ENCODE results near the gene SMAD2. TPM values are rescaled to one million over a fixed set of nuclear protein-coding genes. Genes with fewer than 3 reads are reported as not detected.

The SMAD2 gene
- total and polyA plus RNA-seq, 4 donors, result 62.7 to 183 (median 76.6) TPM

DNA sequence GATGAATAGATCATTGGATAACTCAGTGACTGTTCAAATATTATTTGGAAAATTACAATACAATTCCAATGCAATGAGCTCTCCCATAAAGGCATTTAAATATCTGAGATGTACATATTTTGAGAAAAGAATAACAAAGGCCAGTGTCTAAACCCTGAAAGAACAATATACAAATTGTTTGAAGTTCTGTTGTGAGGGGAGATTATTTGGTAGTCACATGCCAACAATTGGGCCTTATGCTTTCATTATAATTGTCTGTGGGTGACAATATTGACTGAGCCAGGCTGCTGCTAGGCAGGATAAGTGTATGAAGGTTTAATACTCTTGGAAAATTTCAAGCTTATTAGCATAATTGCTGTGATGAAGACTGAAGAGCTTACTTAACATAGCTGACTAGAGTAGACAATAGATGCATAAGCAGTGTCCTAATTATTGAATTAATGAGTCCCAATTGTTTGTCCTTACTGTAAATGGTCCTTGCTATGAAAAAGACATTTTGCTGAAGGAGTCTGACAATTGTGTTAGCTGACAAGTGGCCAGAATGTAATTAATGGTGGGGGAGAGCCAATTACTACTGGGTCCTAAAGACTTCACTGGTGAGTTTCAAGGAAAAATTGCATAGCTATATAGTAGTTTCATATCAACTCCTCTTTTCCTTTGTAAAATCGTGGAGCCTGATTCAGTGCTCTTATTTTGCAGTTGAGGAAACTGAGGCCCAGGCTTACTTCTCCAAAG lies 5.0 kb upstream of the SMAD2 start:
- peaks cover 6% of the 10 kb centered on the region for H3K4me1 ChIP-seq (ENCODE audit: control insufficient read depth, insufficient read depth, low read length)
- no peak overlapping the region for H3K4me3 ChIP-seq (ENCODE audit: low read depth, low read length)
- H3K9me3 ChIP-seq (ENCODE audit: control insufficient read depth, insufficient read depth, low read length), result no peaks in the 10 kb centered on the region
- H3K27me3 ChIP-seq (ENCODE audit: control insufficient read depth, insufficient read depth, low read length), result no peaks in the 10 kb centered on the region
- H3K36me3 ChIP-seq (ENCODE audit: control insufficient read depth, insufficient read depth, low read length), result no peaks in the 10 kb centered on the region
- WGBS (ENCODE audit: insufficient coverage), result 100% methylated on average over 1 of the region's 1 CpG
- DNase-seq (ENCODE audit: low read depth in 4 of 6, low spot score in 6 of 6), result peak in 1 of 6 donors; percentile 46
- H3K27ac ChIP-seq (ENCODE audit: low read depth, low read length), result no peak overlapping the region

DNA sequence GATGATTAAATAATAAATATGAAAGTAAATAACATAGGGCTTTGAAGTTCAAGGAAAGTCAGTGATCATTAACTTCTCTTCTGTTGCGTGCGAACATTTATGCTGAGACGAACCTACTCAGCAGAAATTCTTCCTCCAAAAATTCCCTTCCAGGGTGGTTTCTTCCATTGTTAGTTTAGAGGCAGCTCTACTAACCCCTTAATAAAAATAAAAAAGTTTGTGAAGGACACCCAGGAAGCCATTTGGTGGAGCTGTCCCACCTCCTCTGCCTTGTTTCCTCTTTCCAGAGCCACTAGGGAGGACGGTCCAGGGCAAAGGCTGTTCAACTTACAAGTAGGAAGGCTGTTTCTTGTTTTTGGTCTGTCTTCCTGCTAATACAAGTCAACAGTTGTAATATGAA lies 2.1 kb upstream of the SMAD2 start:
- Histone ChIP-seq H3K27me3 (ENCODE audit: control insufficient read depth, insufficient read depth, low read length) (no peaks in the 10 kb centered on the region), H3K4me1 (ENCODE audit: control insufficient read depth, insufficient read depth, low read length) (peaks cover 6% of the 10 kb centered on the region), H3K36me3 (ENCODE audit: control insufficient read depth, insufficient read depth, low read length) (no peaks in the 10 kb centered on the region), H3K9me3 (ENCODE audit: control insufficient read depth, insufficient read depth, low read length) (no peaks in the 10 kb centered on the region), H3K4me3 (ENCODE audit: low read depth, low read length) (no peak overlapping the region), H3K27ac (ENCODE audit: low read depth, low read length) (no peak overlapping the region)
- no CpG with 5 or more reads among the region's 4 CpGs for WGBS (ENCODE audit: insufficient coverage)
- no peak for DNase-seq (ENCODE audit: low read depth in 4 of 6, low spot score in 6 of 6)

DNA sequence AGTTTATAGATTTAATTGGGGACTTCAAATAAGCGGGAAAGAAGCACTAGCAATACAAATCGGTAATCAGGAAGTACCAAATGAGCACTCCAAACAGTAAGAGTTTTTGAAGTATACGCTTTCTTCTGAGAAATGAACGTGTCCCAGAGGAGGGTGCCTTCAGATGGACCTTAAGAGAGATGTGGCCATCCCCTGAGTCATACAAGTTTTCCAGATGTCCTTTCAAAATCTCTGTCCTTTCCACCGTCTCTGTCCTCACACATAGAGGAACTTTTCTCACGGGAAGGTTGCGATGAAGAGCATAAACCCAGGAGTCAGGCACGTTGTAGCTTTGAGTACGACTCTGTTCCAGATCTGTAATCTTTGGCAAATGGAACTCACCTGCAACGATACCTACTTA lies 1.7 kb upstream of the SMAD2 start:
- no peaks in the 10 kb centered on the region for H3K9me3 ChIP-seq (ENCODE audit: control insufficient read depth, insufficient read depth, low read length)
- no peaks in the 10 kb centered on the region for H3K36me3 ChIP-seq (ENCODE audit: control insufficient read depth, insufficient read depth, low read length)
- H3K27me3 ChIP-seq (ENCODE audit: control insufficient read depth, insufficient read depth, low read length), result no peaks in the 10 kb centered on the region
- 80% methylated on average over 8 of the region's 10 CpGs for whole genome bisulfite sequencing (ENCODE audit: insufficient coverage)
- peaks cover 6% of the 10 kb centered on the region for H3K4me1 ChIP-seq (ENCODE audit: control insufficient read depth, insufficient read depth, low read length)
- no peak overlapping the region for H3K4me3 ChIP-seq (ENCODE audit: low read depth, low read length)
- no peak for DNase-seq (ENCODE audit: low read depth in 4 of 6, low spot score in 6 of 6)
- H3K27ac ChIP-seq (ENCODE audit: low read depth, low read length), result no peak overlapping the region

- Histone ChIP-seq H3K27ac (ENCODE audit: low read depth, low read length) (peak overlapping the region; percentile 84), H3K4me3 (ENCODE audit: low read depth, low read length) (peak overlapping the region; percentile 60), H3K36me3 (ENCODE audit: control insufficient read depth, insufficient read depth, low read length) (no peaks in the 10 kb centered on the region), H3K4me1 (ENCODE audit: control insufficient read depth, insufficient read depth, low read length) (peaks cover 6% of the 10 kb centered on the region), H3K9me3 (ENCODE audit: control insufficient read depth, insufficient read depth, low read length) (no peaks in the 10 kb centered on the region), H3K27me3 (ENCODE audit: control insufficient read depth, insufficient read depth, low read length) (no peaks in the 10 kb centered on the region)
- WGBS (ENCODE audit: insufficient coverage), result 24% methylated on average over 6 of the region's 8 CpGs
- peak in 1 of 6 donors; percentile 49 for DNase-seq (ENCODE audit: low read depth in 4 of 6, low spot score in 6 of 6)
Measured at GRCh38 chr18:47931718-47932103, 1.3 kb upstream of the SMAD2 start.

DNA sequence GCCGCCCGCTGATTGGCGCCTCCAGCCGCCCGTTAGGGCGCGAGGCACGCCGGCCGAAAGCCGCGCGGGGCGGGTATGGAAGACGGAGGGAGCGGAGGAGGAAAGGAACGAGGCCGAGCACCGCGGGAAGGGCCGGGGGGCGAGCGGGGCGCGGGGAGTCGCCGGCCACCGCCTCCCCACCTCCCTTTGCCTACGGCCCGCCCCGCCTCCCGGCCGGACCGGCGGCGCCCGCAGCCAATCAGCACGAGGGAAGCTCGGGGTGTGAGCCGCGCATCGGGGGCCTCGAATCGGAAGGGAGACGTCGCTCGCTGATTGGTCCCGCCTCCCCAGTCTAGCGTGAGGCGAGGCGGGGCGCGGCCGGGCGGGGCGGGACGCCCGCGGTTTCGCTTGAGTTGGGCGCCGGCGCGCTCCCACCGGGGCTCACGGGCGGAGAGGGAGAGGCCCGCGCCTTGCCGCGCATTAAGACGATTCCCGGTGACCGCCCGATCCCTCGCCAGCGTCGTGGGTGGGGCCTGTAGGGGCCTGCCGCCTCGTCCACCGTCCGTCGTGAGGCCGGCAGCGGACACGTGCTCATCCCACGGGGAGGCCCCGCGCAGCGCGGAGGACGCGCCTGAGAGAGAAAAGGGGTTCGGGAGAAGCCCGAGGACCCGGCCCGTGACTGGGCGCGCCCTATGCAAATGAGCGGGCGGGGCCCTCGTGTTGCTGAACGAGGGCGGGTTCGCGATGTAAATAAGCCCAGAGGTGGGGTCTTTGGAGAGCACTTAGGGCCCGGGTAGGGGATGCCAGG lies 665 bp upstream of the SMAD2 start:
- H3K27me3 ChIP-seq (ENCODE audit: control insufficient read depth, insufficient read depth, low read length), result no peaks in the 10 kb centered on the region
- peak overlapping the region; percentile 84 for H3K27ac ChIP-seq (ENCODE audit: low read depth, low read length)
- peaks cover 6% of the 10 kb centered on the region for H3K4me1 ChIP-seq (ENCODE audit: control insufficient read depth, insufficient read depth, low read length)
- H3K9me3 ChIP-seq (ENCODE audit: control insufficient read depth, insufficient read depth, low read length), result no peaks in the 10 kb centered on the region
- peak overlapping the region; percentile 60 for H3K4me3 ChIP-seq (ENCODE audit: low read depth, low read length)
- H3K36me3 ChIP-seq (ENCODE audit: control insufficient read depth, insufficient read depth, low read length), result no peaks in the 10 kb centered on the region
- DNase-seq (ENCODE audit: low read depth in 4 of 6, low spot score in 6 of 6), result peak; percentile 85 to 99 (median 92)
- 0% methylated on average over 98 of the region's 107 CpGs for WGBS (ENCODE audit: insufficient coverage)

DNA sequence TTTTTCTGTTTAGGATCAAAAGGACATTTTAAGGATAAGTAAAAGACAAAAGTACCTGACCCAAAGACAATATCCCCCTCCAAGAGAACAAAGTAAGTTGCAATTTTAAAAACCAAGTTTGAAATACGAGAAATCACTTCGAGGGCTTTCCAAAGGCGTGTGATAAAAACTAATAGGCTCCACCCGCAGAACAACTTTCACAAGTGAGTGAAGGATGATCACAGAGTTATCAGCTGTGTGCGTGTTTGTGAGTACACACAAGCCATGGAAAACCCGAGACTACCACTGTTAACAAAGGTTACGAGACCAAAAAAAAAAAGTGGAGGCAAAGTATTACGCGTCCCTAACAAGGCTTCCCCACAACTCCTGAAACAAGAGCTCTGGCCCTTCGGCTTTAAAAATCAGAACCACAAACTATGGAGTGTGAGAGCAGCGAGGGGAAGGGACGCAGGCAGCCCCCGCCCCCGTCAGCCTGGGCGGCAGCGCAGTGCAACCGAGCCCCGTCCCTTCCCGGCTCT lies 719 bp downstream of the SMAD2 start:
- Histone ChIP-seq H3K27ac (ENCODE audit: low read depth, low read length) (peak overlapping the region; percentile 92), H3K27me3 (ENCODE audit: control insufficient read depth, insufficient read depth, low read length) (no peaks in the 10 kb centered on the region), H3K4me3 (ENCODE audit: low read depth, low read length) (peak overlapping the region; percentile 81), H3K4me1 (ENCODE audit: control insufficient read depth, insufficient read depth, low read length) (peaks cover 6% of the 10 kb centered on the region), H3K36me3 (ENCODE audit: control insufficient read depth, insufficient read depth, low read length) (no peaks in the 10 kb centered on the region), H3K9me3 (ENCODE audit: control insufficient read depth, insufficient read depth, low read length) (no peaks in the 10 kb centered on the region)
- no peak for DNase-seq (ENCODE audit: low read depth in 4 of 6, low spot score in 6 of 6)
- WGBS (ENCODE audit: insufficient coverage), result under 1% methylated on average over 13 of the region's 19 CpGs

DNA sequence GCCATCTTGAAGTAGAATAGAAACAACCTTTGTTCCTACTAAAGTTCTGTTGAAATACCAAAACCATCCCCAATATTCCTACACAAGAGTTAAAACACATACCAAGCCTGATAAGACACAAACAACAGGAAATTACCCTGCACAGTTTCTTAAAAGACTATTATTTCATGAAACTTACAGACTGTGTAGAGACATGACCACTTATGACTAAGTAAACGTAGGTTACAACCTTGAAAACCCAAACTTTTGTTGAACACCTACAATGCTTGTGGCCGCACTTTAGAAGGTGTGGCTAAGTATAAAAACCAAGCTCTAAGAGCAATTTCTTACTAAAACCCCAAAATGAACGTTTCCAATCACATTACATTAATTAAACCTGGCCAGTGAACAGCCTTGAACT lies 2.0 kb downstream of the SMAD2 start:
- no peak for DNase-seq (ENCODE audit: low read depth in 4 of 6, low spot score in 6 of 6)
- Histone ChIP-seq H3K36me3 (ENCODE audit: control insufficient read depth, insufficient read depth, low read length) (no peaks in the 10 kb centered on the region), H3K4me3 (ENCODE audit: low read depth, low read length) (no peak overlapping the region), H3K4me1 (ENCODE audit: control insufficient read depth, insufficient read depth, low read length) (peaks cover 6% of the 10 kb centered on the region), H3K27ac (ENCODE audit: low read depth, low read length) (no peak overlapping the region), H3K27me3 (ENCODE audit: control insufficient read depth, insufficient read depth, low read length) (no peaks in the 10 kb centered on the region), H3K9me3 (ENCODE audit: control insufficient read depth, insufficient read depth, low read length) (no peaks in the 10 kb centered on the region)
- no CpG with 5 or more reads among the region's 3 CpGs for WGBS (ENCODE audit: insufficient coverage)

GRCh38 chr18:47926101-47926850 lies 4.2 kb downstream of the SMAD2 start:
- no peaks in the 10 kb centered on the region for H3K9me3 ChIP-seq (ENCODE audit: control insufficient read depth, insufficient read depth, low read length)
- DNase-seq (ENCODE audit: low read depth in 4 of 6, low spot score in 6 of 6), result no peak
- no peaks in the 10 kb centered on the region for H3K27me3 ChIP-seq (ENCODE audit: control insufficient read depth, insufficient read depth, low read length)
- peaks cover under 1% of the 10 kb centered on the region for H3K4me1 ChIP-seq (ENCODE audit: control insufficient read depth, insufficient read depth, low read length)
- no CpG with 5 or more reads among the region's 2 CpGs for WGBS (ENCODE audit: insufficient coverage)
- H3K4me3 ChIP-seq (ENCODE audit: low read depth, low read length), result no peak overlapping the region
- H3K36me3 ChIP-seq (ENCODE audit: control insufficient read depth, insufficient read depth, low read length), result no peaks in the 10 kb centered on the region
- no peak overlapping the region for H3K27ac ChIP-seq (ENCODE audit: low read depth, low read length)

GRCh38 chr18:47919916-47920315 lies 10.5 kb downstream of the SMAD2 start:
- no peaks in the 10 kb centered on the region for H3K27me3 ChIP-seq (ENCODE audit: control insufficient read depth, insufficient read depth, low read length)
- peaks cover 2% of the 10 kb centered on the region for H3K9me3 ChIP-seq (ENCODE audit: control insufficient read depth, insufficient read depth, low read length)
- no peak for DNase-seq (ENCODE audit: low read depth in 4 of 6, low spot score in 6 of 6)
- 95% methylated on average over 4 of the region's 6 CpGs for WGBS (ENCODE audit: insufficient coverage)
- no peaks in the 10 kb centered on the region for H3K36me3 ChIP-seq (ENCODE audit: control insufficient read depth, insufficient read depth, low read length)
- no peak overlapping the region for H3K27ac ChIP-seq (ENCODE audit: low read depth, low read length)
- H3K4me3 ChIP-seq (ENCODE audit: low read depth, low read length), result no peak overlapping the region
- H3K4me1 ChIP-seq (ENCODE audit: control insufficient read depth, insufficient read depth, low read length), result no peaks in the 10 kb centered on the region
